Activated CD8-positive, alpha-beta memory T cell treated with anti-CD3 and anti-CD28 coated beads, Interleukin-2, amount 50 U/mL, for 1 hour (primary cell): ENCODE results near the gene KCNQ5.
A peak's percentile ranks its signal among the peaks of the same experiment; 100 is the strongest.

Source experiments
- DNase-seq: peaks from one replicate; pipeline ENCODE4 v3.0.0-alpha.2; 2020; ENCODE audit errors: extremely low read depth

The KCNQ5 gene

GRCh38 chr6:73108949-73109348 is 487.1 kb downstream of the KCNQ5 start:
- no peak for DNase-seq

- DNase-seq, result no peak
These were observed 487.8 kb downstream of the KCNQ5 start for GRCh38 chr6:73109659-73110058.

GRCh38 chr6:73116330-73116729 is 494.5 kb downstream of the KCNQ5 start:
- DNase-seq, result no peak

GRCh38 chr6:73121421-73121993 is 499.6 kb downstream of the KCNQ5 start:
- no peak for DNase-seq

GRCh38 chr6:73123632-73124329 is 501.9 kb downstream of the KCNQ5 start:
- DNase-seq, result no peak

GRCh38 chr6:73129653-73130443 is 508.0 kb downstream of the KCNQ5 start:
- DNase-seq, result peak; percentile 52

GRCh38 chr6:73131706-73132105 is 509.8 kb downstream of the KCNQ5 start:
- DNase-seq, result no peak

GRCh38 chr6:73134588-73134987 is 512.7 kb downstream of the KCNQ5 start:
- no peak for DNase-seq

- DNase-seq, result no peak
These were observed 518.0 kb downstream of the KCNQ5 start for GRCh38 chr6:73139681-73140383.

- DNase-seq, result no peak
These were observed 521.7 kb downstream of the KCNQ5 start for GRCh38 chr6:73143551-73143950.

- no peak for DNase-seq
These were observed 522.7 kb downstream of the KCNQ5 start for GRCh38 chr6:73144516-73144915.

- DNase-seq, result no peak
These were observed 523.8 kb downstream of the KCNQ5 start for GRCh38 chr6:73145690-73146089.

GRCh38 chr6:73151732-73152131 is 529.9 kb downstream of the KCNQ5 start:
- DNase-seq, result no peak

- no peak for DNase-seq
These were observed 530.7 kb downstream of the KCNQ5 start for GRCh38 chr6:73152556-73152955.

- DNase-seq, result no peak
These were observed 531.3 kb downstream of the KCNQ5 start for GRCh38 chr6:73152966-73153757.

- no peak for DNase-seq
These were observed 535.2 kb downstream of the KCNQ5 start for GRCh38 chr6:73156793-73157767.

GRCh38 chr6:73157870-73158269 is 536.0 kb downstream of the KCNQ5 start:
- no peak for DNase-seq

- no peak for DNase-seq
These were observed 547.2 kb downstream of the KCNQ5 start for GRCh38 chr6:73169111-73169510.

GRCh38 chr6:73169633-73170032 is 547.8 kb downstream of the KCNQ5 start:
- DNase-seq, result no peak

GRCh38 chr6:73174646-73175045 is 552.8 kb downstream of the KCNQ5 start:
- no peak for DNase-seq
